Measurements from ENCODE around the gene LHFPL6. TPM values are rescaled to one million over a fixed set of nuclear protein-coding genes. Genes with fewer than 3 reads are reported as not detected.

Gene LHFPL6
- total and polyA plus RNA-seq, 2 experiments from 2014 or later: 12.1 to 14.1 TPM

GRCh38 chr13:39604756-39605155 lies 1.8 kb upstream of the LHFPL6 start:
- TF ChIP-seq EZH2 (IDR thresholded peaks at IDR 0.05; ENCODE audit: borderline replicate concordance): no peak
- TF ChIP-seq EZH2phosphoT487 (IDR thresholded peaks at IDR 0.05; ENCODE audit: low read depth, severe bottlenecking, unreplicated experiment): no peak
- no peak for TF ChIP-seq CTCF (IDR thresholded peaks at IDR 0.05; ENCODE audit: poor library complexity)
- Histone ChIP-seq H3K4me2 (no peak overlapping the region), H3K4me3 (no peak overlapping the region), H3K9me2 (replicated peaks; ENCODE audit: insufficient read depth) (no peaks in the 10 kb centered on the region), H3K27me3 (peaks cover 24% of the 10 kb centered on the region), H3K27ac (no peak overlapping the region), H3K79me2 (no peaks in the 10 kb centered on the region), H3K4me1 (ENCODE audit: insufficient read depth) (peaks cover 4% of the 10 kb centered on the region), H3K9me3 (ENCODE audit: low read depth) (no peaks in the 10 kb centered on the region), H3K36me3 (replicated peaks; ENCODE audit: insufficient read depth, low read depth) (no peaks in the 10 kb centered on the region), H4K20me1 (ENCODE audit: insufficient read depth, poor library complexity, severe bottlenecking) (no peaks in the 10 kb centered on the region), H2AFZ (no peak overlapping the region)
- DNase-seq (ENCODE audit: low spot score): no peak
- WGBS (ENCODE audit: low lambda C conversion rate, missing lambda C conversion rate): 67% methylated on average over 5 of the region's 5 CpGs

- peak; percentile 35 for DNase-seq (ENCODE audit: low spot score)
- no peaks in the 10 kb centered on the region for H3K9me2 ChIP-seq (replicated peaks; ENCODE audit: insufficient read depth)
- H4K20me1 ChIP-seq (ENCODE audit: insufficient read depth, poor library complexity, severe bottlenecking): no peaks in the 10 kb centered on the region
- peaks cover 4% of the 10 kb centered on the region for H3K4me1 ChIP-seq (ENCODE audit: insufficient read depth)
- TF ChIP-seq CTCF (IDR thresholded peaks at IDR 0.05; ENCODE audit: poor library complexity) (no peak), EZH2phosphoT487 (IDR thresholded peaks at IDR 0.05; ENCODE audit: low read depth, severe bottlenecking, unreplicated experiment) (no peak), EZH2 (IDR thresholded peaks at IDR 0.05; ENCODE audit: borderline replicate concordance) (no peak)
- peaks cover 24% of the 10 kb centered on the region for H3K27me3 ChIP-seq
- H3K4me2 ChIP-seq: peak overlapping the region; percentile 98
- H2AFZ ChIP-seq: peak overlapping the region; percentile 99
- peak overlapping the region; percentile 85 for H3K4me3 ChIP-seq
- H3K36me3 ChIP-seq (replicated peaks; ENCODE audit: insufficient read depth, low read depth): no peaks in the 10 kb centered on the region
- no peaks in the 10 kb centered on the region for H3K79me2 ChIP-seq
- H3K27ac ChIP-seq: peak overlapping the region; percentile 75
- H3K9me3 ChIP-seq (ENCODE audit: low read depth): no peaks in the 10 kb centered on the region
- WGBS (ENCODE audit: low lambda C conversion rate, missing lambda C conversion rate): 4% methylated on average over 13 of the region's 15 CpGs
Observed at GRCh38 chr13:39603424-39603947, 493 bp upstream of the LHFPL6 start.

GRCh38 chr13:39602277-39602613 lies 748 bp downstream of the LHFPL6 start:
- H3K9me2 ChIP-seq (replicated peaks; ENCODE audit: insufficient read depth): no peaks in the 10 kb centered on the region
- peak overlapping the region; percentile 70 for H3K27ac ChIP-seq
- no peak for DNase-seq (ENCODE audit: low spot score)
- peak overlapping the region; percentile 99 for H2AFZ ChIP-seq
- H3K9me3 ChIP-seq (ENCODE audit: low read depth): no peaks in the 10 kb centered on the region
- peaks cover 24% of the 10 kb centered on the region for H3K27me3 ChIP-seq
- H3K4me3 ChIP-seq: peak overlapping the region; percentile 85
- H3K4me2 ChIP-seq: peak overlapping the region; percentile 98
- 3% methylated on average over 10 of the region's 11 CpGs for WGBS (ENCODE audit: low lambda C conversion rate, missing lambda C conversion rate)
- peaks cover 4% of the 10 kb centered on the region for H3K4me1 ChIP-seq (ENCODE audit: insufficient read depth)
- no peaks in the 10 kb centered on the region for H4K20me1 ChIP-seq (ENCODE audit: insufficient read depth, poor library complexity, severe bottlenecking)
- H3K79me2 ChIP-seq: no peaks in the 10 kb centered on the region
- TF ChIP-seq EZH2phosphoT487 (IDR thresholded peaks at IDR 0.05; ENCODE audit: low read depth, severe bottlenecking, unreplicated experiment): no peak
- H3K36me3 ChIP-seq (replicated peaks; ENCODE audit: insufficient read depth, low read depth): no peaks in the 10 kb centered on the region

- Histone ChIP-seq H3K36me3 (replicated peaks; ENCODE audit: insufficient read depth, low read depth) (no peaks in the 10 kb centered on the region), H3K4me1 (ENCODE audit: insufficient read depth) (peaks cover 4% of the 10 kb centered on the region), H3K9me2 (replicated peaks; ENCODE audit: insufficient read depth) (no peaks in the 10 kb centered on the region), H3K4me3 (no peak overlapping the region), H3K4me2 (peak overlapping the region; percentile 98), H4K20me1 (ENCODE audit: insufficient read depth, poor library complexity, severe bottlenecking) (no peaks in the 10 kb centered on the region), H3K9me3 (ENCODE audit: low read depth) (no peaks in the 10 kb centered on the region), H3K27ac (no peak overlapping the region), H2AFZ (peak overlapping the region; percentile 99), H3K27me3 (peaks cover 24% of the 10 kb centered on the region), H3K79me2 (no peaks in the 10 kb centered on the region)
- 59% methylated on average over 3 of the region's 3 CpGs for WGBS (ENCODE audit: low lambda C conversion rate, missing lambda C conversion rate)
- no peak for DNase-seq (ENCODE audit: low spot score)
- no peak for TF ChIP-seq EZH2 (IDR thresholded peaks at IDR 0.05; ENCODE audit: borderline replicate concordance)
- TF ChIP-seq CTCF (IDR thresholded peaks at IDR 0.05; ENCODE audit: poor library complexity): no peak
- TF ChIP-seq EZH2phosphoT487 (IDR thresholded peaks at IDR 0.05; ENCODE audit: low read depth, severe bottlenecking, unreplicated experiment): no peak
Observed at GRCh38 chr13:39601636-39602035, 1.4 kb downstream of the LHFPL6 start.

Data from hepatocyte (in vitro differentiated cells).